HG02798 (cell line): ENCODE results near the gene ABLIM2.
"Not testable (repeated sequence)": the region's sequence is repeated elsewhere in the genome, so short reads cannot be mapped to it uniquely, and the experiment has no call there.

Source experiments
- ATAC-seq: cut with Tn5 transposase; IDR thresholded peaks from one replicate; pipeline ENCODE4 v1.9.1; 2021; ENCODE audit warnings: mild to moderate bottlenecking; ENCODE audit not compliant: unreplicated experiment, poor library complexity

The ABLIM2 gene

GRCh38 chr4:7929118-7929951 is 229.3 kb downstream of the ABLIM2 start:
- ATAC-seq = no peak

- no peak for ATAC-seq
Measured at GRCh38 chr4:7928711-7929110, 229.9 kb downstream of the ABLIM2 start.

- no peak for ATAC-seq
Measured at GRCh38 chr4:7926822-7927221, 231.8 kb downstream of the ABLIM2 start.

GRCh38 chr4:7924570-7924969 is 234.0 kb downstream of the ABLIM2 start:
- no peak for ATAC-seq

- ATAC-seq = no peak
Measured at GRCh38 chr4:7924163-7924562, 234.4 kb downstream of the ABLIM2 start.

GRCh38 chr4:7922466-7922865 is 236.1 kb downstream of the ABLIM2 start:
- ATAC-seq = no peak

- no peak for ATAC-seq
Measured at GRCh38 chr4:7918981-7919380, 239.6 kb downstream of the ABLIM2 start.

GRCh38 chr4:7918187-7918586 is 240.4 kb downstream of the ABLIM2 start:
- not testable (repeated sequence) for ATAC-seq

- no peak for ATAC-seq
Measured at GRCh38 chr4:7917669-7918068, 240.9 kb downstream of the ABLIM2 start.

GRCh38 chr4:7915875-7916242 is 242.8 kb downstream of the ABLIM2 start:
- ATAC-seq = no peak
